ENCODE measurements around the gene PRXL2C. TPM values are rescaled to one million over a fixed set of nuclear protein-coding genes. Genes with fewer than 3 reads are reported as not detected.

Gene PRXL2C
- total and polyA plus RNA-seq, 2 of the 13 experiments (the other 11 are each of a cell fraction or from before 2014, with no cell fraction given), result 11.0 to 13.2 TPM

- peak; percentile 29; the same call in 1 of the 2 replicates for TF ChIP-seq TAF1 (CRISPR knock-in tag; IDR thresholded peaks at IDR 0.05)
- no peak for TF ChIP-seq KLF13 (CRISPR knock-in tag; IDR thresholded peaks at IDR 0.05)
- TF ChIP-seq CEBPB (IDR thresholded peaks at IDR 0.05; ENCODE audit: borderline replicate concordance, low read depth, low read length), result peak; percentile 23; the same call in 1 of the 2 replicates
- 0 out of 2 replicates have a peak, but pooled peaks have one; percentile 20 for TF ChIP-seq FOXK1 (CRISPR knock-in tag; IDR thresholded peaks at IDR 0.05; ENCODE audit: borderline replicate concordance, low read depth)
- TF ChIP-seq ZMAT5 (CRISPR knock-in tag; IDR thresholded peaks at IDR 0.05; ENCODE audit: borderline replicate concordance, low read depth), result no peak
- TF ChIP-seq, protein P1, sequence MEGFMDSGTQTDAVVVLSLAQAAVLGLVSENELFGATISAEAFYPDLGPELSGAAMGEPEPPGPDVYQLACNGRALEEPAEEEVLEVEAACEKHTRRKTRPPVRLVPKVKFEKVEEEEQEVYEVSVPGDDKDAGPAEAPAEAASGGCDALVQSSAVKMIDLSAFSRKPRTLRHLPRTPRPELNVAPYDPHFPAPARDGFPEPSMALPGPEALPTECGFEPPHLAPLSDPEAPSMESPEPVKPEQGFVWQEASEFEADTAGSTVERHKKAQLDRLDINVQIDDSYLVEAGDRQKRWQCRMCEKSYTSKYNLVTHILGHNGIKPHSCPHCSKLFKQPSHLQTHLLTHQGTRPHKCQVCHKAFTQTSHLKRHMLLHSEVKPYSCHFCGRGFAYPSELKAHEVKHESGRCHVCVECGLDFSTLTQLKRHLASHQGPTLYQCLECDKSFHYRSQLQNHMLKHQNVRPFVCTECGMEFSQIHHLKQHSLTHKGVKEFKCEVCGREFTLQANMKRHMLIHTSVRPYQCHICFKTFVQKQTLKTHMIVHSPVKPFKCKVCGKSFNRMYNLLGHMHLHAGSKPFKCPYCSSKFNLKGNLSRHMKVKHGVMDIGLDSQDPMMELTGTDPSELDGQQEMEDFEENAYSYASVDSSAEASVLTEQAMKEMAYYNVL (CRISPR knock-in tag; IDR thresholded peaks at IDR 0.05; ENCODE audit: borderline replicate concordance), result no peak
- TF ChIP-seq CTCF (CRISPR knock-in tag; IDR thresholded peaks at IDR 0.05), result peak; percentile 17
- TF ChIP-seq, protein P2, sequence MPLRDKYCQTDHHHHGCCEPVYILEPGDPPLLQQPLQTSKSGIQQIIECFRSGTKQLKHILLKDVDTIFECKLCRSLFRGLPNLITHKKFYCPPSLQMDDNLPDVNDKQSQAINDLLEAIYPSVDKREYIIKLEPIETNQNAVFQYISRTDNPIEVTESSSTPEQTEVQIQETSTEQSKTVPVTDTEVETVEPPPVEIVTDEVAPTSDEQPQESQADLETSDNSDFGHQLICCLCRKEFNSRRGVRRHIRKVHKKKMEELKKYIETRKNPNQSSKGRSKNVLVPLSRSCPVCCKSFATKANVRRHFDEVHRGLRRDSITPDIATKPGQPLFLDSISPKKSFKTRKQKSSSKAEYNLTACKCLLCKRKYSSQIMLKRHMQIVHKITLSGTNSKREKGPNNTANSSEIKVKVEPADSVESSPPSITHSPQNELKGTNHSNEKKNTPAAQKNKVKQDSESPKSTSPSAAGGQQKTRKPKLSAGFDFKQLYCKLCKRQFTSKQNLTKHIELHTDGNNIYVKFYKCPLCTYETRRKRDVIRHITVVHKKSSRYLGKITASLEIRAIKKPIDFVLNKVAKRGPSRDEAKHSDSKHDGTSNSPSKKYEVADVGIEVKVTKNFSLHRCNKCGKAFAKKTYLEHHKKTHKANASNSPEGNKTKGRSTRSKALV (CRISPR knock-in tag; IDR thresholded peaks at IDR 0.05), result no peak
- TF ChIP-seq ZNF17 (CRISPR knock-in tag; IDR thresholded peaks at IDR 0.05), result no peak
- TF ChIP-seq TRIM24 (CRISPR knock-in tag; IDR thresholded peaks at IDR 0.05), result no peak
- TF ChIP-seq KDM2A (CRISPR knock-in tag; IDR thresholded peaks at IDR 0.05; ENCODE audit: borderline replicate concordance, low read depth), result 0 out of 2 replicates have a peak, but pooled peaks have one; percentile 46
- TF ChIP-seq, protein P3, sequence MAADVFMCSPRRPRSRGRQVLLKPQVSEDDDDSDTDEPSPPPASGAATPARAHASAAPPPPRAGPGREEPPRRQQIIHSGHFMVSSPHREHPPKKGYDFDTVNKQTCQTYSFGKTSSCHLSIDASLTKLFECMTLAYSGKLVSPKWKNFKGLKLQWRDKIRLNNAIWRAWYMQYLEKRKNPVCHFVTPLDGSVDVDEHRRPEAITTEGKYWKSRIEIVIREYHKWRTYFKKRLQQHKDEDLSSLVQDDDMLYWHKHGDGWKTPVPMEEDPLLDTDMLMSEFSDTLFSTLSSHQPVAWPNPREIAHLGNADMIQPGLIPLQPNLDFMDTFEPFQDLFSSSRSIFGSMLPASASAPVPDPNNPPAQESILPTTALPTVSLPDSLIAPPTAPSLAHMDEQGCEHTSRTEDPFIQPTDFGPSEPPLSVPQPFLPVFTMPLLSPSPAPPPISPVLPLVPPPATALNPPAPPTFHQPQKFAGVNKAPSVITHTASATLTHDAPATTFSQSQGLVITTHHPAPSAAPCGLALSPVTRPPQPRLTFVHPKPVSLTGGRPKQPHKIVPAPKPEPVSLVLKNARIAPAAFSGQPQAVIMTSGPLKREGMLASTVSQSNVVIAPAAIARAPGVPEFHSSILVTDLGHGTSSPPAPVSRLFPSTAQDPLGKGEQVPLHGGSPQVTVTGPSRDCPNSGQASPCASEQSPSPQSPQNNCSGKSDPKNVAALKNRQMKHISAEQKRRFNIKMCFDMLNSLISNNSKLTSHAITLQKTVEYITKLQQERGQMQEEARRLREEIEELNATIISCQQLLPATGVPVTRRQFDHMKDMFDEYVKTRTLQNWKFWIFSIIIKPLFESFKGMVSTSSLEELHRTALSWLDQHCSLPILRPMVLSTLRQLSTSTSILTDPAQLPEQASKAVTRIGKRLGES (CRISPR knock-in tag; IDR thresholded peaks at IDR 0.05; ENCODE audit: borderline replicate concordance), result no peak
- no peak for TF ChIP-seq ZNF335 (CRISPR knock-in tag; IDR thresholded peaks at IDR 0.05)
- no peak for TF ChIP-seq ZNF180 (CRISPR knock-in tag; IDR thresholded peaks at IDR 0.05; ENCODE audit: borderline replicate concordance, low read depth)
- TF ChIP-seq, protein P4, sequence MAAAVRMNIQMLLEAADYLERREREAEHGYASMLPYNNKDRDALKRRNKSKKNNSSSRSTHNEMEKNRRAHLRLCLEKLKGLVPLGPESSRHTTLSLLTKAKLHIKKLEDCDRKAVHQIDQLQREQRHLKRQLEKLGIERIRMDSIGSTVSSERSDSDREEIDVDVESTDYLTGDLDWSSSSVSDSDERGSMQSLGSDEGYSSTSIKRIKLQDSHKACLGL (CRISPR knock-in tag; IDR thresholded peaks at IDR 0.05), result 0 out of 2 replicates have a peak, but pooled peaks have one; percentile 17
- TF ChIP-seq REL (CRISPR knock-in tag; conservative IDR thresholded peaks at IDR 0.05), result no peak
- TF ChIP-seq AGO2 (optimal IDR thresholded peaks at IDR 0.05; ENCODE audit: low read depth, low read length), result no peak
- TF ChIP-seq ZNF841 (CRISPR knock-in tag; IDR thresholded peaks at IDR 0.05; ENCODE audit: borderline replicate concordance), result no peak
- no peak for TF ChIP-seq ZNF432 (CRISPR knock-in tag; IDR thresholded peaks at IDR 0.05; ENCODE audit: borderline replicate concordance)
Observed at GRCh38 chr9:96619491-96620180, 35.5 kb downstream of the PRXL2C start, which contains the start of gene CDC14B (continued).
